Glomerular endothelial cell (primary cell): ENCODE data around the gene KRT14. TPM values are rescaled to one million over a fixed set of nuclear protein-coding genes. Genes with fewer than 3 reads are reported as not detected.
"Not testable (repeated sequence)": the region's sequence is repeated elsewhere in the genome, so short reads cannot be mapped to it uniquely, and the experiment has no call there.

Experiments
- DNase-seq: peaks from one replicate; pipeline ENCODE4 v3.0.0-alpha.2; 2011; ENCODE audit warnings: low read depth, low spot score; ENCODE audit errors: extremely low read depth
- total RNA-seq: library from RNA; depleted of rRNA; stranded (reverse); fragments of >200 nt; gene quantifications from 2 replicates; pipeline ENCODE4 v1.2.3, GENCODE V29; 2015

Gene KRT14
- total RNA-seq, 1 donor from 2014 or later, result not detected

- DNase-seq, result not testable (repeated sequence)
These were observed 36.6 kb upstream of the KRT14 start for GRCh38 chr17:41623184-41623861.

- not testable (repeated sequence) for DNase-seq
These were observed 35.9 kb upstream of the KRT14 start for GRCh38 chr17:41622340-41623183.

- DNase-seq, result no peak
These were observed 35.2 kb upstream of the KRT14 start for GRCh38 chr17:41621916-41622315.

GRCh38 chr17:41621435-41621817 is 34.7 kb upstream of the KRT14 start:
- DNase-seq, result not testable (repeated sequence)

- DNase-seq, result no peak
These were observed 34.1 kb upstream of the KRT14 start for GRCh38 chr17:41620583-41621434.

- not testable (repeated sequence) for DNase-seq
These were observed 33.4 kb upstream of the KRT14 start for GRCh38 chr17:41619927-41620582.

- no peak for DNase-seq
These were observed 32.6 kb upstream of the KRT14 start for GRCh38 chr17:41619036-41619926.

GRCh38 chr17:41618341-41619035 is 31.8 kb upstream of the KRT14 start:
- no peak for DNase-seq

- DNase-seq, result no peak
These were observed 31.0 kb upstream of the KRT14 start for GRCh38 chr17:41617698-41618097.

GRCh38 chr17:41617136-41617535 is 30.4 kb upstream of the KRT14 start:
- DNase-seq, result no peak

GRCh38 chr17:41616486-41616885 is 29.8 kb upstream of the KRT14 start:
- not testable (repeated sequence) for DNase-seq

GRCh38 chr17:41615454-41615853 is 28.8 kb upstream of the KRT14 start:
- no peak for DNase-seq

- DNase-seq, result not testable (repeated sequence)
These were observed 28.1 kb upstream of the KRT14 start for GRCh38 chr17:41614767-41615166.

GRCh38 chr17:41614098-41614497 is 27.4 kb upstream of the KRT14 start:
- DNase-seq, result no peak

- DNase-seq, result no peak
These were observed 26.8 kb upstream of the KRT14 start for GRCh38 chr17:41613277-41614082.

GRCh38 chr17:41612376-41613160 is 25.9 kb upstream of the KRT14 start, which contains the start of gene KRT16:
Gene KRT16, minus strand, starts transcription at chr17:41612767. Its CDS starts 79 bp downstream, at chr17:41612688.
- DNase-seq, result not testable (repeated sequence)

- DNase-seq, result no peak
These were observed 24.4 kb upstream of the KRT14 start for GRCh38 chr17:41610965-41611640.
